MM.1S (cell line): Measurements from ENCODE around the gene PAPSS1.

ENCODE experiments used
- EZH2 ChIP-seq: fragments of 300-600 bp; sonication (generic); optimal IDR thresholded peaks from 2 replicates; pipeline ENCODE3; 2017; ENCODE audit warnings: low read depth, mild to moderate bottlenecking, antibody characterized with exemption, low read length, mixed read lengths
- EZH2phosphoT487 ChIP-seq: fragments of 300-600 bp; sonication (generic); IDR thresholded peaks from 2 replicates; pipeline ENCODE4 v1.6.1; 2018; ENCODE audit warnings: antibody characterized with exemption, low read length
- TF ChIP-seq, protein P1 (sequence below): fragments of 300-600 bp; sonication (generic); IDR thresholded peaks from 2 replicates; pipeline ENCODE4 v1.5.1; 2016; ENCODE audit warnings: antibody characterized with exemption, low read length, mixed read lengths

DNA sequence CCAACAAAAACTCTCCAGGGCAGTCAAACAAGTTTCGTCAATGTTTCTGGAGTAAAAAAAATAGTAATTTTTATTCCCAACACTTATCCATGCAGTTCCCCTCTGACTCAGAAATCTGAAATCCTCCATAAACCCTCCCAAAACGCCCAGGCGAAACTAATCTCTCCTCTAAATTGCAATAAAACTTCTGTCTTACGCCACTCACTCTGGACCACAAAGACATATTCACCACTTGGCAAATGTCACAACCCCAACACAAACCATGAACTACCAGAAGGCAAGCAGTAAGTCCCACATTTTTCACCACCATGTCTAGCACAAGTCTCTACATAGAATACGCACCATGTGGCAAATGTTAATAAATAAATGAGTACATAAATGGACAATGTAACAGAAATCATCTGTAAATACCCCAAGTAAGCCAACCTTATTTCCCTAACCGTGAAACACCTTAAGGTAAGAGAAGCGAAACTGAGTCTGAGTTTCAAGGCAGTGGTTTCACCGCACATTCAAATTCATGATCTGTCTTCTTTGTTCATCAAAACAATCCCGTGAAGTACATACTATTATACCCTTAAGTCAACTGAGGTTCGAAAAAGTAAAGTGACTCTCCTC lies 1.6 kb downstream of the PAPSS1 start:
- TF ChIP-seq, protein P1, sequence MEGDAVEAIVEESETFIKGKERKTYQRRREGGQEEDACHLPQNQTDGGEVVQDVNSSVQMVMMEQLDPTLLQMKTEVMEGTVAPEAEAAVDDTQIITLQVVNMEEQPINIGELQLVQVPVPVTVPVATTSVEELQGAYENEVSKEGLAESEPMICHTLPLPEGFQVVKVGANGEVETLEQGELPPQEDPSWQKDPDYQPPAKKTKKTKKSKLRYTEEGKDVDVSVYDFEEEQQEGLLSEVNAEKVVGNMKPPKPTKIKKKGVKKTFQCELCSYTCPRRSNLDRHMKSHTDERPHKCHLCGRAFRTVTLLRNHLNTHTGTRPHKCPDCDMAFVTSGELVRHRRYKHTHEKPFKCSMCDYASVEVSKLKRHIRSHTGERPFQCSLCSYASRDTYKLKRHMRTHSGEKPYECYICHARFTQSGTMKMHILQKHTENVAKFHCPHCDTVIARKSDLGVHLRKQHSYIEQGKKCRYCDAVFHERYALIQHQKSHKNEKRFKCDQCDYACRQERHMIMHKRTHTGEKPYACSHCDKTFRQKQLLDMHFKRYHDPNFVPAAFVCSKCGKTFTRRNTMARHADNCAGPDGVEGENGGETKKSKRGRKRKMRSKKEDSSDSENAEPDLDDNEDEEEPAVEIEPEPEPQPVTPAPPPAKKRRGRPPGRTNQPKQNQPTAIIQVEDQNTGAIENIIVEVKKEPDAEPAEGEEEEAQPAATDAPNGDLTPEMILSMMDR = no peak
- no peak for TF ChIP-seq EZH2
- TF ChIP-seq EZH2phosphoT487 = no peak
